HepG2 (cell line): Measurements from ENCODE around the gene SRP14. TPM values are rescaled to one million over a fixed set of nuclear protein-coding genes. Genes with fewer than 3 reads are reported as not detected.

Experiments
- ATAC-seq: fragments of 200-7000 bp; cut with Tn5 transposase; 3 replicates; pipeline ENCODE4 v1.9.1; 2020; ENCODE audit warnings: mild to moderate bottlenecking, moderate library complexity
- BruUV-seq: library from RNA; stranded (reverse); fragments of 400-500 nt; replicated peaks from 2 replicates; lab custom pipeline; 2021; lab: Mats Ljungman, UMichigan
- CTCF ChIA-PET: fragments of 300-600 bp; formaldehyde crosslinking; extraction: SDS; loops from one replicate; lab custom pipeline; 2021; ENCODE audit warnings: low total read pairs, inconsistent platforms, low intra/inter-chr PET ratio; lab: Yijun Ruan, JAX
- POLR2A ChIA-PET: fragments of 350-600 bp; sonication (Branson Sonifier 250); formaldehyde crosslinking; loops from one replicate; lab custom pipeline; 2020; ENCODE audit warnings: antibody characterized with exemption, inconsistent platforms; lab: Yijun Ruan, JAX
- DNase-seq: peaks from one replicate; pipeline ENCODE4 v3.0.0-alpha.2; 2015; ENCODE audit warnings: low spot score
- FAIRE-seq: peaks from 3 replicates; lab custom pipeline; 2011; peaks lifted over from hg19 to GRCh38; lab: Jason Lieb, UNC
- H2AFZ ChIP-seq: one replicate; pipeline ENCODE4 v1.6.1; 2011; ENCODE audit warnings: low read length, inconsistent platforms
- H3K27ac ChIP-seq: fragments of 300-600 bp; 3 replicates; pipeline ENCODE4 v1.8.0; 2011; ENCODE audit warnings: mixed run types, mild to moderate bottlenecking, mixed read lengths, low read length, inconsistent platforms; ENCODE audit not compliant: insufficient read depth; ENCODE audit errors: extremely low read length
- H3K27me3 ChIP-seq, 2 experiments: fragments of 200-600 bp in 1 of 2; 2 replicates in 1 of 2; 3 replicates in 1 of 2; pipeline versions ENCODE4 v1.6.0 to v1.8.0; 2011; ENCODE audit warnings: low read length in 2 of 2, mild to moderate bottlenecking in 2 of 2, moderate library complexity in 2 of 2, inconsistent platforms in 1 of 2; ENCODE audit not compliant: insufficient read depth in 2 of 2, control insufficient read depth in 1 of 2
- H3K36me3 ChIP-seq, 2 experiments: fragments of 200-600 bp in 1 of 2; replicated peaks in 1 of 2; 2 replicates in 1 of 2; 3 replicates in 1 of 2; pipeline versions ENCODE4 v1.5.1 to v1.8.0; 2011; ENCODE audit warnings: low read length in 2 of 2, inconsistent platforms in 1 of 2; ENCODE audit not compliant: insufficient read depth in 2 of 2, control insufficient read depth in 1 of 2
- H3K4me1 ChIP-seq: 2 replicates; pipeline ENCODE4 v1.5.1; 2012; ENCODE audit warnings: low read length, inconsistent platforms; ENCODE audit not compliant: insufficient read depth
- H3K4me2 ChIP-seq: 2 replicates; pipeline ENCODE4 v1.6.0; 2011; ENCODE audit warnings: low read depth, low read length, inconsistent platforms
- H3K4me3 ChIP-seq, 3 experiments: fragments of 200-600 bp in 1 of 3; sonication (generic), shearing (Covaris generic) in 1 of 3; replicated peaks in 1 of 3; 2 replicates each; pipeline ENCODE4 v1.5.1; 2011 to 2016; ENCODE audit warnings: low read length in 3 of 3, inconsistent platforms in 2 of 3, low read depth in 2 of 3, mild to moderate bottlenecking in 2 of 3, control low read depth in 1 of 3, mixed read lengths in 1 of 3; ENCODE audit not compliant: insufficient read depth in 1 of 3
- H3K79me2 ChIP-seq: one replicate; pipeline ENCODE4 v1.6.1; 2011; ENCODE audit warnings: low read length, inconsistent platforms; ENCODE audit not compliant: insufficient read depth
- H3K9ac ChIP-seq: 2 replicates; pipeline ENCODE4 v1.6.0; 2011; ENCODE audit warnings: mild to moderate bottlenecking, low read depth, low read length, inconsistent platforms; ENCODE audit not compliant: insufficient read depth
- H3K9me3 ChIP-seq: 2 replicates; pipeline ENCODE4 v1.5.1; 2012; ENCODE audit warnings: mild to moderate bottlenecking, low read length
- H4K20me1 ChIP-seq: 2 replicates; pipeline ENCODE4 v1.6.0; 2011; ENCODE audit warnings: inconsistent platforms, mild to moderate bottlenecking, low read length, moderate library complexity; ENCODE audit not compliant: insufficient read depth
- MIXL1 ChIP-seq: IDR thresholded peaks from 2 replicates; pipeline ENCODE4 v1.6.1; 2016
- PCBP2 ChIP-seq: fragments of 200-400 bp; formaldehyde crosslinking; optimal IDR thresholded peaks from 2 replicates; pipeline ENCODE3; 2018; ENCODE audit warnings: low read length, low read depth; ENCODE audit not compliant: poor library complexity, severe bottlenecking
- SETDB1 ChIP-seq: sonication (generic); formaldehyde crosslinking; IDR thresholded peaks from 2 replicates; pipeline ENCODE4 v1.5.1; 2020; ENCODE audit warnings: missing genetic modification reagents, mild to moderate bottlenecking, borderline replicate concordance
- WGBS: methylation state at CpG from one replicate; pipeline ENCODE4 v1.1.6; 2017; ENCODE audit warnings: low lambda C conversion rate; 5-methylcytosine and 5-hydroxymethylcytosine counted together
- in situ Hi-C: cut with HindIII; loops from 2 replicates; pipeline ENCODE4 v1.10.0; 2017; ENCODE audit warnings: low pct_unique_long_range_greater_than_20kb; ENCODE audit not compliant: extremely low pct_ligation_motif_present
- intact Hi-C: fragments of 100-400 bp; cut with micrococcal nuclease; formaldehyde crosslinking; loops from one replicate; pipeline ENCODE4 v1.10.0; 2022; ENCODE audit not compliant: unreplicated experiment
- polyA plus RNA-seq, 8 experiments: library from polyadenylated mRNA; depleted of rRNA in 3 of 8; stranded (reverse) in 7 of 8; unstranded in 1 of 8; fragments of >200 nt; fragmentation: Illumina TruSeq in 4 of 8; extraction: Trizol in 4 of 8; gene quantifications; 2 replicates each; pipeline versions ENCODE4 v1.2.1 to v1.2.3, GENCODE V29; 2011 to 2016; ENCODE audit warnings: low read depth in 4 of 8, missing spikeins in 1 of 8, mixed read lengths in 1 of 8; ENCODE audit not compliant: insufficient read depth in 1 of 8
- total RNA-seq, 5 experiments: library from RNA; depleted of rRNA; stranded (reverse); fragments of >200 nt; fragmentation: Illumina TruSeq; extraction: Trizol; gene quantifications; 2 replicates each; pipeline ENCODE4 v1.2.3, GENCODE V29; 2016; ENCODE audit warnings: low read depth in 1 of 5
- TF ChIP-seq, protein P1 (sequence below): sonication (generic); formaldehyde crosslinking; IDR thresholded peaks from 2 replicates; pipeline ENCODE4 v1.9.0; 2021; ENCODE audit warnings: mild to moderate bottlenecking, missing genetic modification reagents

Gene SRP14
- total and polyA plus RNA-seq, 2 of the 13 experiments (the other 11 are each of a cell fraction or from before 2014, with no cell fraction given), result 208 to 356 TPM

DNA sequence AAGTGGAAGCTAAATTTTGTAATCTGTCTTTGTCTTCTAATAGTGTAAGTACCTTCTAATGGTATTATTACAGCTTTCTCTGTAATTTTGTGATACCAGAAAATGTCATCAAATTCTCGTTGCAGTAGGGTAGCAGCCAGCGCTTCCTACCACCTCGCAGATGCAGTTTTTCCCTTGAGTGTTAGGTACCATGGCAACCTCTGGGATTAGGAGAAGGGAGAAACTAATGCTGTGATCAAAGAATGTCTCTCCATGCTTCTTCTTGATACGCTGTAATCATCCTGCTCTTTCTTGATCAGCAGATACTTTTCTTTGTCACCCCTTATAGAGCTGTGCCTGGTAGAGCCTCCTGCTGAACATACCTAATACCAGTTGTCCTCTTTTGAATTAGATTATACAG, 27.7 kb downstream of the SRP14 start (continued):
- TF ChIP-seq, protein P1, sequence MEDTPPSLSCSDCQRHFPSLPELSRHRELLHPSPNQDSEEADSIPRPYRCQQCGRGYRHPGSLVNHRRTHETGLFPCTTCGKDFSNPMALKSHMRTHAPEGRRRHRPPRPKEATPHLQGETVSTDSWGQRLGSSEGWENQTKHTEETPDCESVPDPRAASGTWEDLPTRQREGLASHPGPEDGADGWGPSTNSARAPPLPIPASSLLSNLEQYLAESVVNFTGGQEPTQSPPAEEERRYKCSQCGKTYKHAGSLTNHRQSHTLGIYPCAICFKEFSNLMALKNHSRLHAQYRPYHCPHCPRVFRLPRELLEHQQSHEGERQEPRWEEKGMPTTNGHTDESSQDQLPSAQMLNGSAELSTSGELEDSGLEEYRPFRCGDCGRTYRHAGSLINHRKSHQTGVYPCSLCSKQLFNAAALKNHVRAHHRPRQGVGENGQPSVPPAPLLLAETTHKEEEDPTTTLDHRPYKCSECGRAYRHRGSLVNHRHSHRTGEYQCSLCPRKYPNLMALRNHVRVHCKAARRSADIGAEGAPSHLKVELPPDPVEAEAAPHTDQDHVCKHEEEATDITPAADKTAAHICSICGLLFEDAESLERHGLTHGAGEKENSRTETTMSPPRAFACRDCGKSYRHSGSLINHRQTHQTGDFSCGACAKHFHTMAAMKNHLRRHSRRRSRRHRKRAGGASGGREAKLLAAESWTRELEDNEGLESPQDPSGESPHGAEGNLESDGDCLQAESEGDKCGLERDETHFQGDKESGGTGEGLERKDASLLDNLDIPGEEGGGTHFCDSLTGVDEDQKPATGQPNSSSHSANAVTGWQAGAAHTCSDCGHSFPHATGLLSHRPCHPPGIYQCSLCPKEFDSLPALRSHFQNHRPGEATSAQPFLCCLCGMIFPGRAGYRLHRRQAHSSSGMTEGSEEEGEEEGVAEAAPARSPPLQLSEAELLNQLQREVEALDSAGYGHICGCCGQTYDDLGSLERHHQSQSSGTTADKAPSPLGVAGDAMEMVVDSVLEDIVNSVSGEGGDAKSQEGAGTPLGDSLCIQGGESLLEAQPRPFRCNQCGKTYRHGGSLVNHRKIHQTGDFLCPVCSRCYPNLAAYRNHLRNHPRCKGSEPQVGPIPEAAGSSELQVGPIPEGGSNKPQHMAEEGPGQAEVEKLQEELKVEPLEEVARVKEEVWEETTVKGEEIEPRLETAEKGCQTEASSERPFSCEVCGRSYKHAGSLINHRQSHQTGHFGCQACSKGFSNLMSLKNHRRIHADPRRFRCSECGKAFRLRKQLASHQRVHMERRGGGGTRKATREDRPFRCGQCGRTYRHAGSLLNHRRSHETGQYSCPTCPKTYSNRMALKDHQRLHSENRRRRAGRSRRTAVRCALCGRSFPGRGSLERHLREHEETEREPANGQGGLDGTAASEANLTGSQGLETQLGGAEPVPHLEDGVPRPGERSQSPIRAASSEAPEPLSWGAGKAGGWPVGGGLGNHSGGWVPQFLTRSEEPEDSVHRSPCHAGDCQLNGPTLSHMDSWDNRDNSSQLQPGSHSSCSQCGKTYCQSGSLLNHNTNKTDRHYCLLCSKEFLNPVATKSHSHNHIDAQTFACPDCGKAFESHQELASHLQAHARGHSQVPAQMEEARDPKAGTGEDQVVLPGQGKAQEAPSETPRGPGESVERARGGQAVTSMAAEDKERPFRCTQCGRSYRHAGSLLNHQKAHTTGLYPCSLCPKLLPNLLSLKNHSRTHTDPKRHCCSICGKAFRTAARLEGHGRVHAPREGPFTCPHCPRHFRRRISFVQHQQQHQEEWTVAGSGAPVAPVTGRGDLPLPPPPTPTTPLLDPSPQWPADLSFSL (CRISPR knock-in tag), result no peak

DNA sequence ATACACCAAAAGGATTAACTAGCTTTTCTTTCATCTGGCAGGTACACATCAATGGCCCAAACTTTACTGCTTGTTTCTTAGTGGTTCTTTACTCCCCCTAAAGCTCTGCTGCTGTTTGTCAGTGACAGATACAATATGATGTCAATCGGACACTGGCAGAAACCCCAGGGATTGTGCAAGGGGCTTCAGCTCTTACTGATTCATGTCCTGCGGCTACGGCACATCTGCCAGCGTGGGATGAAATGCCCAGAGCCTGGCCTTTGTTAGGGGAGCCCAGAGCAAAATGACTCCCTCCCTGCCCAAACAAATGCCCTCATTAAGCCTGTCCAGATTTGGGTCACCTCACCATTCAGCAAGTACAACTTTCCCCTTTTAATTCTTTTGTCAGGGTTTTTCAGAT, 28.3 kb downstream of the SRP14 start:
- intact Hi-C loops (no loop called here), in situ Hi-C loops (no loop called here)
- TF ChIP-seq PCBP2 (no peak), MIXL1 (CRISPR knock-in tag) (no peak), SETDB1 (CRISPR knock-in tag) (no peak)
- Histone ChIP-seq H3K27ac (no peak overlapping the region), H3K4me2 (no peak overlapping the region), H2AFZ (no peak overlapping the region), H3K4me1 (peaks cover 14% of the 10 kb centered on the region), H3K36me3 (peaks cover 23 to 79% of the 10 kb centered on the region in 2 experiments), H3K9me3 (peaks cover 19% of the 10 kb centered on the region), H4K20me1 (no peaks in the 10 kb centered on the region), H3K9ac (no peak overlapping the region), H3K79me2 (no peaks in the 10 kb centered on the region), H3K27me3 (no peaks in the 10 kb centered on the region), H3K4me3 (no peak overlapping the region)
- ChIA-PET CTCF (no interaction called here), POLR2A (interaction anchor here (2.0 kb wide), 1 partner anchor 8 kb away, joined by 9 read pairs; no protein-coding TSS in a partner anchor)
- 92% methylated on average over 4 of the region's 4 CpGs for WGBS
- FAIRE-seq (no peak), DNase-seq (no peak), ATAC-seq (no peak)
- BruUV-seq, result no TSS peak
